Measurements from ENCODE around the gene ANKS3.

The ANKS3 gene

GRCh38 chr16:4648917-4649316 lies 85.2 kb downstream of the ANKS3 start:
- H3K4me3 ChIP-seq (ENCODE audit: low read depth, low read length), result no peak overlapping the region
- DNase-seq (ENCODE audit: low read depth, low spot score), result no peak
- in situ Hi-C loops (cut with HindIII; ENCODE audit: low sequenced_read_pairs), result no loop called here
- no peak for TF ChIP-seq CTCF (IDR thresholded peaks at IDR 0.05; ENCODE audit: low read depth, low read length)

- in situ Hi-C loops (cut with HindIII; ENCODE audit: low sequenced_read_pairs), result no loop called here
- no peak overlapping the region for H3K4me3 ChIP-seq (ENCODE audit: low read depth, low read length)
- no peak for DNase-seq (ENCODE audit: low read depth, low spot score)
- TF ChIP-seq CTCF (IDR thresholded peaks at IDR 0.05; ENCODE audit: low read depth, low read length), result no peak
Measured at GRCh38 chr16:4647644-4647980, 86.5 kb downstream of the ANKS3 start.

GRCh38 chr16:4646773-4647643 lies 87.1 kb downstream of the ANKS3 start:
- no peak for TF ChIP-seq CTCF (IDR thresholded peaks at IDR 0.05; ENCODE audit: low read depth, low read length)
- in situ Hi-C loops (cut with HindIII; ENCODE audit: low sequenced_read_pairs), result no loop called here
- no peak for DNase-seq (ENCODE audit: low read depth, low spot score)
- no peak overlapping the region for H3K4me3 ChIP-seq (ENCODE audit: low read depth, low read length)

Data from astrocyte of the spinal cord (primary cell).